ENCODE results near the gene TEX2.
"Not testable (repeated sequence)": the region's sequence is repeated elsewhere in the genome, so short reads cannot be mapped to it uniquely, and the experiment has no call there.

TEX2 gene

DNA sequence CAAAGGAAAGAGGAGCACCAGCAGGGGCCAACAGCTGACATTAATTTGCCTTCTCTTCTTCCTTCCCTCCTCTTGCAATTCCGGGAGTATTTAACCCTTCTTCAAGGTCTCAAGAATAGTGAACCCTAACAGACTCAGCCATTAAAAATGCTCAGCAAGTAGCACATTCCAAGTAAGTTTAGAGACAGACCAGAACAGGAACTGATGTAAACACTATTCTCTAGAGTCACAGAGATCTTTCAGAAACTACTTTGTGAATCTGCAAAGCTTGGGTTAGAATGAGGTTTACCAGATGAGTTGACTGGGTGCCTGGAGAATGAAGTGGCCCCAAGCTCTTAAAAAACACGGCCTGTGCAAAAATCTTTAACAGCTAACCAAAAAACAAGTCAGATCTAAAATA is 50.9 kb downstream of the TEX2 start:
- DNase-seq, result no peak

DNA sequence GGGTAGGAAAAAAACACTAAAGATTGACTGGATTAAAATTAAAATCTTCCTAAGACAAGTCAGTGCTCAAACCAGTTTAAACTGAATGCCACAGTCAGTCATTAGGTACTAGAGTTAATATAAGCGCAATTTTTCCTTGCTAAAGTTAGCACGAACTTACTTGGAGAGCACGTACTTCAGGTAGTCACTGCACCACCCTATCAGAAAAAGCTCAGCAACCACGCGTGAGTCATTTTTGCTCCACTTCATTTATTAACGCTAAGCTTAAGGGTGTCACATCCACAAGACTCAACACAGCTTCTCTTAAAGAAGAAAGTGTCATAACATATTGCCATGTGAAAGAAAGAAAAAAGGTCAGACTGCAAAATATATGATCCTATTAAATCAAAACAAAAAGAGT is 53.1 kb downstream of the TEX2 start:
- no peak for DNase-seq

DNA sequence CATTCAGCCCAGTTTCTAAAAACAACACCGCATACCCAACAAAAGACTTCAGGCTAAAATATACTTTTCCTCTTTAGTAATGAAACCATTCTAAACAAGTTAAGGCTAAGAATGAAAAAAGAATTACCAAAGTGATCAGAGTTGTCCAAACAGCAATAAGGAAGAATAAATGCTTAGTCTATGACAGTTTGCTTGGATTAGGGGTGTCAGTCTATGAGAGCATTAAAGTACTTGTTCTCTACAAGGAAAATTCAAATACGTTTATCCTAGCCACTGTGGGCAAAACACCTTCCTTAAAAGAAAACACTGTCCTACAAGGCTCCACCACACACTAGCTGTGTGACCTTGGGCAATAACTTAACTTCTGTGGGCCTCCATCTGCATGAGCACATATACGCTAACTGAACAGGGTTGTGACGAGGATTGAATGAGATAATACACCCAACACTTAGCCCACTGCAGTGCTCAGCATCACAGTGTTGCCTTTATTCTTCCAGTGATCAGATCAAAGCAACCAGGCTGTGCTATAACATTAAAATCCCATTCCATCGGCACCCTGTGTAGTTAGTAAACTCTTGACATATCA is 53.6 kb downstream of the TEX2 start:
- DNase-seq, result no peak

DNA sequence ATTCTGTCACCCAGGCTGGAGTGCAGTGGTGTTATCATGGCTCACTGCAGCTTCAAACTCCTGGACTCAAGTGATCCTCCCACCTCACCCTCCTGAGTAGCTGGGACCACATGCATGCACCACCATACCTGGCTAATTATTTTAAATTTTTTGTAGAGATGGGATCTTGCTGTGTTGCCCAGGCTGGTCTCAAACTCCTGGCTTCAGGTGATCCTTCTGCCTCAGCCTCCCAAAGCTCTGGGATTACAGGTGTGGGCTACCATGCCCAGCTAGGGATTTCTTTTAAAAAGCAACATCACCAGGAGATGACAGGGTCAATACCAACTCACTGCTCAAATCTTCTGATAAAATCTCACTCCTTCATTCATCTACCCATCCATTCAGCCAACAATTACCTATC is 54.4 kb downstream of the TEX2 start:
- DNase-seq, result not testable (repeated sequence)

DNA sequence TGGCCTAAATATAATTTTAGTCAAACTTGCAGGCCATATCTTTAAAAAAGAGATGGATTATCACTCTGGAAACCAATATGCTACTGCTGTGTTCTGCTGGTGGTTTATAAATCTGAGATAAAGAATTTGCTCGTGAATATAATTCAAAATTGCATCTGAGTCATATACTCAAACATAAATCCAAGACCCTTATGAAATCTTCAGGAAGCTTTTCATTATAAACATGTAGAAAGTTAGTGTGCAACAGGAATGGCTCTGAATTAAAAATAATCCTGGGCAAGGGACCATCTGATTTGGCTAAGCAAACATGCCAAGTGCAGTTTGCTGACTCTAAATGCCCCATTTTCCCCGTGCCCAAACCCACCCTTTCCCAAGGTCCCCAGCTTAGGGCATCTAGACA is 57.3 kb downstream of the TEX2 start:
- no peak for DNase-seq

DNA sequence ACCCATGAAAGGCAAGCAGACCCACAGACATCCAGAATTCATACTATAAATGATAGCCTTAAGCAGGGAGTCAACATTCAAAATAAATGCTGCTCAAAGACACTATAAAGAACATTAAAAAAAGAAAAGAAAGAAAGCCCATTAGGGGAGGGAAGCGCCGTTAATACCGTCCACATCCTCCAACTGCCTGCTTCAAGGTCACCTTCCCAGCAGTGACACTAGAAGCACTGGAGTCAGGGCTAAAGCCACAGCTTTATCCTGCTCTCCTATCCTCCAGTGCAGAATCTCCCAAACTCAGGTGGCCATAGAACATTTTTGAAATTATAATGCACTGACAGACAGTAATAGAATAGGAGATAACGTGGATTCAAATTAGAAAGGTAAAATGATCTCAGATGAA is 59.4 kb downstream of the TEX2 start:
- no peak for DNase-seq

DNA sequence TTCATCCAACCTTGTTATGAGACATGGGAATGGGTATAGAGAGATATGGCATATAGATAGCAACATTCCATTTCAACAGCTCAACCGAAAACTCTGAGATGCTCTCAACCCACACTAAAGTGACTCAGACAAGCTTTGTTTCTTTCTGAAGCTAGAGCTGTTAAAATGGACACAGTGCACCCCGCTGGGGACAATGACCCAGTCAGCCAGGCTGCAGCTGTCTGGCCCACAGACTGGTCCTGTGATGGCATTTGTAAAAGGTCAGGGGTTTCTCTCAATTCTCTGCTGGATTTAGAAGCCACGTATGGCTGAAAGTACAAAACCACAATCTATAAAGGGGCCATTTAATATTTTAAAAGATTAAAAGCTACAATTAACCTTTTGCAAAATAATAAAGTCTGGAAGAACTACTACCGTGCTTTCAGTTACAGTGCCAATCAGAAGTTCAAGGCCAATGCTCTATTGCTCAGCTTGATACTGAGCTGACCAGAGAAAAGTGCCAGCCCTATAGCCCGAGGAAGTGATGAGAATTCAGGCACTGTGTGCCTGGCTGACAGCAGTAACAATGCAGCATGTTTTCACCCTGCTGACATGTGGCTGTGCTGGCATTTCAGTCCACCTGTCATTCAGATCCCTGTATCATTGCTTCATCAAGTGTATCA is 60.2 kb downstream of the TEX2 start:
- no peak for DNase-seq

DNA sequence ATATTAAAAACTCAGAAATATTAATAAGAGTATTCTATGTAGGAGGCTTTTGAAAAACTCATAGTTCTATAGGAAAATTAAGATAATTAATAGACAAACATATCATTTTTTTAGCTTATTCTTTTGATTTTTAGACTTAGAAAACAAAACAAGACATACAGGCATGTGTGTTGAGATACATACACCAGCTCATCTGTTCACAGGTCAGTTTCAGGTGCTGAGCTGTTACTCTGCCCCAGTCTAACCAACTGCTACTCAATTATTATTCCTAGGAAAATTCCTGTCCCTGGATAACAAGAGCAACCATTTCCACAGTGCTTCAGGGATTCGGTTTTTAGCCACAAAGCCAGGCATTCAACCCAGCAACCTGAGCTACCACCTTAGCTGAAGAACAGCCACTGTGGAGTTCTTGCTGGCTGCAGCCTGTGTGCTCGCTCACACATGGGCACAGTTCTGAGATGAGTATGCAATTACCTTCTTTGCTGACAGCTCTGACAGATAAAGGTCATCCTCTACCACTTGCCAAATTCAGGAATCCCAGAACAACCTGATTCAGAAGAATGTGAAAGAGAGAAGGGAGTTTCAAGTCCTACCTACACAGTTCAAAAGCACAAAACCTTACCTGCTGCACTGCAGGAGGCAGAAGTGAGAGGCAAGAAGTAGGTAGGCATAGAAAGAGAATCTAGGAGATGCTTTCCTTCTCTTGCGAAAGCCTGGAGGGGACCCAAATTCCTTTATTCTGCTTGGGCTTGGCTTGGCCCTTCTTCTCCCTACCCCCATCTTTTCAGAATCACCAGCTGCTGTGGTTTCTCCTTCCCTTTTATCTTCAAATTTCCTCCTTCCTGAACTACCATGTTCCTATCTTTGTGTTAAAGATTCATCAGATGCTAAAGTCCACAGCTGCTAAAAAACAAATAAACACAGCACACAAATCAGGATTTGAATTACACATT is 62.7 kb downstream of the TEX2 start:
- DNase-seq, result no peak

DNA sequence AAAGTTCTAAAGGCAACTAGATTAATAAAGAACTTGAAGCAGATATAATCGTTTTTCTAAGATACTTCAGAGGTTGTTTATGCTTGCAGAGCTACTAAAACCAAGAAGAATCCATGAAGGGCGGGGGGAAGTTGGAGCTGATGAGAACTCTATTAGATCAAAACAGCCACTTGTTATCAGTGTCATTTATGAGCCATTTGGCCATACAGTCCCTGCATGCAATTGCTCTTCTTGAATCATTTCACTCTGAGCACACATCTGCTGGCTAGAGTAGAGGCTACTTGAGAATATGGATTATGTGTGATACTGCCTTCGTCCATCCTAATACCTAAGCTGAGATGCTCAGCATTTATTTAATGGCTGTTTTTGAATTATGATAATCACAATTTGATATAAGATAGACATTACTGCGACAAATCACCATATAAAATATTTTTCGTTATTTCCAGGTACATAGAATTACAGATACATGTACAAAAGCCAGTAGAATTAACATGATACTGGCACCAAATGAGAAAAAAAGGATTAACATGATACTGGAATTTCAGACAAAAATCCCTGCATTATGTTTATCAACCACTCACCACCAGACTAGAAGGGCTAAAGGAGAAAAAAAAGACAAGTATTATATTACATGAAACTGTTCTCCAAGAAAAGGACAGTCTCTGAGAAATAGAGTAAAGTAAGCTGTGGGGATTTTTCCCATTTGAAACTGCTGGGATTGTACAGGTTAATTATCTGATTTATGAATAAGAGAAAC is 64.5 kb downstream of the TEX2 start:
- DNase-seq, result no peak

DNA sequence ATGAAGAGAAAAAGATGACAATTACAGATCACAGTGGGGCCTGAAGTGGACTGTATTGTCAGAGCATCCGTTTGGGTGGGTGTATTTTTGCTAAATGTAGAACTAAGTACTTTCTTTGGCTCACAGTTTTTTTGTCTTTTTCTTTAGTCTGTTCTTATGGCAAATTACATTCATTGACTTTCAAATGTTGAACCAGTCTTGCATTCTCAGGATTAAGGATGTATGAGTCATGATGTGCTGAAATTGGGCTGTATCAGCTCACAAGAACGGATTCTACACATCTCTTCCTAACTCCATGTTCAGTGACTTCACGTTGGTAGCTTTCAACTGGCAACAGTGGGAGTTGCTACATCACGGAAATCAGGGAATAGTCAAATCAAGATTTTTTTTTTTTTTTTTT is 66.5 kb downstream of the TEX2 start:
- no peak for DNase-seq

DNA sequence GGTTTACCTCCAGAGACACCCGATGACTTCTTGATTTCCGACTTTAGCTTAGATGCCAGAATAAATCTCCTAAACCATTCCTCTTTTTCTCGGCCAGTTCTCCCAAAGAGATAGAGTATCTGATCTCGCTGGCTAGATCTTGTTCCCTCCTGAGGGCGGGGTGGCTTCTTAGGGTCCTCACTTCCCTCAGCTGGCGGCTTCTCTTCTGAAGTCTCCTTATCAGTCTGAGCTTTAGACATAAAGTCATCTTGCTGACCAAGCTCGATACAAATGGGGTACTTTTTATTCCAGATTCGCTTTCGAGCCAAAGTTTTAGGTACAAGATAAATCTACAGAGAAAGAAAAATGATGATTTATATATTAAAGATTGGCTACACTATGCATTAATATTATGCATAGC is 69.5 kb downstream of the TEX2 start:
- no peak for DNase-seq

DNA sequence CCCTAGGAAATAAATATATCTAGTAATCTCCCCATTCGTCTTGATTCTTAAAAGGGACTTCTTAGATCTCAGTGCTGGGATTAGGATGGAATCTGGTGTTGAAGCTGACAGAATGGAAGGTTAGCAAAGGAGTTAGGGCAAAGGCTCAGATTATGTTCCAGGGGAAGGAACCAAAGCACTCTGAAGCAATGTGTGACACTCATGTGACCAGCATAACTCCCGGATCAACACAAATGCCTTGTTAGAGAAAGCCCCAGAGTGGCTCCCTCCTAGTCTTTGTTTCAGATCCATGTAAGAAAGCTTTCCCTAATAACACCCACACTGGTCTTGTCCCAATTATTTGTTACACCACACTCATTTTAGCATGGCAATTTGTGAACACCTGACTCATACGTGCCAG is 70.5 kb downstream of the TEX2 start:
- DNase-seq, result no peak

DNA sequence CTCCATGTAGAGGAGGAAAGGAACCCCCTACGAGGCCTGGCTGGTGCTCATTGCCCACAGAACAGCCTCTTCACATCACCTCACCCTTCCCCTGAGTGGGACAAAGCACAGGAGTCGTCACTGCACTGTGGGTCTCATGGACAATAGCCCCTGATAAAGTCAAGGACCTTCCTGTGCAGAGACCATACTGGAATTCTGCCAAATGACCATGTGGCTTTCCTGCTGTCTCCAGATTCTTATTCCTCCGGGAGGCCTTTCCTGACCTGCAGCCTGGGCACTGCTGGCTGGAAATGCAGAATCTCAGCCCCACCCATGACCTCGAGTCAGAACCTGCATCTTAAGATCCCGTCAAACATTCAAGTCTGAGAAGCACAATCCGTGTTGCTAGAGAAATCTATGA is 72.6 kb downstream of the TEX2 start:
- no peak for DNase-seq

DNA sequence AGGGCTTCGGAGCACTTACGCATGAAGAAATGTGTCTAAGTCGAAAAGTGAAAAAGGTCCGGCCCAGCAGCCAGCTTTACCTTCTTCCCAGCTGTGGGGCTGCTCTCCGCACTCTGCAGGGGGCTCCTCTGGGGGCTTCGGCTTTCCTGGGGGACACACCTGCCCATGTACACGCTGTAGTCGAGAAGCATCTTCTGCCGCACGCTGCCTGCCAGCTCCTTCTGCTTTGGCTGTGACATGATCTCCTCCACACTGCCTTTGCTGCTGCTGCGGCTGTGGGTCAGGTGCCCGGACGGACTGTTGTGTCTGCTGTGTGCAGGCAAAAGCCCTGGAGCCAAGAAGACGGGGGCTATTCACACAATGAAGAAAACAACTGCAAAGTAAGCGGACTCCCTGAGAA is 75.0 kb downstream of the TEX2 start:
- no peak for DNase-seq

DNA sequence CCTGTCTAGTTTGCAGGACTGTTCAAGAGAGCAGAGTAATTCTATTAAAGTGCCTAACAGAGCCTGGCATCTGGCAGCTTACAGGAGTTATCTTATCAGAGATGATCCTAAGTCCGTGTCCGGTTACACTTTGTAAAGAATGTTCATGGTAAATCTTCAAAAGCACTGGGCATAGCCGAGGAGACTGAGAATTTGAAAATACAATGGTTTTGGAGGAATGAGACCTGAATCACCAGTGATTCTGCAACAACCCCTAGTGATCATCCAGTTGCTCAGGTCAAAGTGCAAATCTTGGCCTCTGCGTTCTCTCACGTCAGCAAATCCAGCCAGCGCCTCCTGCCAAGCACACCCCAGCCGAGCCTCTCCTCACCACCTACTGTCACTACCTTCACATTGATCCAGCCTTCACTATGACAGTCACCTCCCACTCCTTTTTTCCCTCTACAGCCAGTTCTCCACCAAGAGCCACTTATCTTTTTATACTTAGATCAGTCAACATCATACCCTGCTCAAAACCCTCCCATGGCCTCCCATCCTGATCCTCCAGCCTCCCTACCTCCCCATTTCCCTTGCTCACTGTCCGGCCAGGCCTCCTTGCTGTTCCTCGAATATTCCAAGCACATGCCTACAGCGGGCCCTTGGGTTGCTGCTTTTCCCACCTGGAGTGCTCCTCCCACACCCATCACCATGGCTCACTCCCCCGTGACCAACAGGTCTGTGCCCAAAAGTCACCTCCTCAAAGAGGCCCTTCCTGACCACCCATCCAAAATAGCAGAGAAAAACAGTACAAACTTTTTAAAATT is 75.8 kb downstream of the TEX2 start:
- DNase-seq, result no peak

DNA sequence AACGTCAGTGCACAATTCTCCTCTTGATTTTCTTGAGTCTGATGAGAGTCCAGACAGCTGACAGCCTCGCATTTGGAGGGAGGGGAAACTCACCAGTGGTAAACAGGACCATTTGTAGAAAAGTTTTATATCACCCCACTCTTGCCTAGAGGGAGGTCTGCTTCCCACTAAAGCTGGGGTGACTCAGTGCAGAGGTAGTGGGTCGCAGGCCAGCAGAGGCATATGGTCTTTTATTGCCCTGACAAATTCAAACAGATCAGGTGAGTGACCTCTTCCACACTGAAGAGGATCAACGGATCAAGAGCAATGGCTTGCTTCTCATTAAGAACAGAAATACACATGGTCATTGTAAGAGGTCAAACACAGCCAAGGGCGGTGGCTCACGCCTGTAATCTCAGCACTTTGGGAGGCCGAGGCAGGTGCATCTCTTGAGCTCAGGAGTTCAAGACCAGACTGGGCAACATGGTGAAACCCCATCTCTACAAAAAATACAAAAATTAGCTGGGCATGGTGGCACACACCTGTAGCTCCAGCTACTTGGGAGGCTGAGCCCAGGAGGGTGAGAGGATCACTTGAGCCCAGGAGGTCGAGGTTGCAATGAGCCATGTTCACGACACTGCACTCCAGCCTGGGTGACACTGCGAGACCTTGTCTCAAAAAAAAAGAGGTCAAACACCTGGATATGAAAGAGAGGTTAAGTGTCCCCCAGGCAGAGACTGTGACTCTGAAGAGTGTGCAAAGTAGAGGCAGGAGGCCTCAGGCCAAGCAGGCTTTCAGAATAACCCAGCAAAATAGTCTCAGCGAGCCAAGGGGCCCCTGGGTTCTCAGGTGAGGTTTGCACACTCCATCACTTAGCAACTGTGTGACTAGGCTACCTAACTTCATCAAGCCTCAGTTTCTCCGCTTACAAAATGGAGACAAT is 76.6 kb downstream of the TEX2 start:
- no peak for DNase-seq

DNA sequence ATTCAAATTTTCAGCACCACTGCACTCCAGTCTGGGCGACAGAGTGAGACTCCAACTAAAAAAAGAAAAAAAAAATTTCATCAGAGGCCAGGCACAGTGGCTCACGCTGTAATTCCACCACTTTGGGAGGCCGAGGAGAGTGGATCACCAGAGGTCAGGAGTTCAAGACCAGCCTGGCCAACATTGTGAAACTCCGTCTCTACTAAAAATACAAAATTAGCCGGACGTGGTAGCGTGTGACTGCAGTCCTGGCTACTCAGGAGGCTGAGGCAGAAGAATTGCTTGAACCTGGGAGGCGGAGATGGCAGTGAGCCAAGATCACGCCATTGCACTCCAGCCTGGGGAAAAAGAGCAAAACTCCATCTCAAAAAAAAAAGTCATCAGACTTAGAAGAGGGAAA is 77.5 kb downstream of the TEX2 start:
- DNase-seq, result not testable (repeated sequence)

DNA sequence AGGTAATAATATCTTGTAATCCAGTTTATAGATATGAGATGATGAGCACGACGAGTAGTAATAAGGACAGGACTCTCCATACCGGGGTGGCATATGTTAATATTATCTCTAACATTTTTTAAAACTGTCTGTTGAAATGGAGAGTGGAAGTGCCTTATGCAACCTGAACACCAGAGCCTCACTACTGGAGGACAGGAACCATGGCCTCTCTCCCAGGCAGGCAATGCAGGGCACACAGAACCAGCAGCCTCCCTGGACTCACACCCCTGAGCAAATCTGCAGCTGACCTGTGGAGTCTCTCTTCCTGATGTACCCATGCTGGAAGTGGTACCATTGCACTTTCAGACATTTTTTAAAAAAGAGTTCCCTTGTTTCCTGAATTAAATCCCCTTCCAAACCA is 78.0 kb downstream of the TEX2 start:
- no peak for DNase-seq

DNA sequence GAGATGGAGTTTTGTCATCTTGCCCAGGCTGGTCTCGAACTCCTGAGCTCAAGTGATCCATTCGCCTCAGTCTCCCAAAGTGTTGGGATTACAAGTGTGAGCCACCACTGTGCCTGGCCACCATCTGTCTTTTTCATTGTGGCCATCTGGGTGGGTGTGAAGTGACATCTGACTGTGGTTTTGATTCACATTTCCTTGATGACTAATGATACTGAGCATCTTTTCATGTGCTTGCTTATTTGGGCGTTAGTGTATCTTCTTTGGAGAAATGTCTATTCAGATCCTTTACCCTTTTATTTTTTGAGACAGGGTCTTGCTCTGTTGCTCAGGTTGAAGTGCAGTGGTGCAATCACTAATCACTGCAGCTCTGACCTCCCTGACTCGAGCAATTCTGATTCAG is 79.2 kb downstream of the TEX2 start:
- no peak for DNase-seq

DNA sequence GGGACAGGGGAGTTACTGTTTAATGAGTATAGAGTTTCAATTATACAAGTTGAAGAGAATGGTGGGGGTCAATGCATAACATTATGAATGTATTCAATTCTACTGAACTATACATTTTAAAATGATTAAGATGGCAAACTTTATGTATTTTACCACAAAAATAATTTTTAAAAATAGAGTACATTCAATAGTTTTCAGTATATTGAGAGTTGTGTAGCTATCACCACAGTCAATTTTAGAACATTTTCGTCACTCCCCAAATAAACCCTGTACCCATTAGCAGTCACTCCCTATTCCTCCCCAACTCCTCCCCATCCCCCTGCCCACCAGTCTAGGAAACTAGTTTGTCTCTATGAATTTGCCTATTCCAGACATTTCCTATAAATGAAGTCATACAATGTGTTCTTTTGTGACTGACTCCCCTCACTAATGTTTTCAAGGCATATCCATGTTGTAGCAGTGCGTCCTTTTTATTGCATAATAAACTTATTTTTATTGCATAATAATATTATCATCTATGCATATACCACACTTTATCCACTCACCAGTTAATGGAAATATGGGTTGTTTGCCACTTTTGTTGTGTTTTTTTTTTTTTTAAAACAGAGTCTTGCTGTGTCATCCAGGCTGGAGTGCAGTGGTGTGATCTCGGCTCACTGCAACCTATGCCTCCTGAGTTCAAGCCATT is 80.6 kb downstream of the TEX2 start:
- DNase-seq, result no peak

Data from activated CD4-positive, CD25-positive, alpha-beta regulatory T cell (primary cell).